ENCODE results near the gene CCDC50. TPM values are rescaled to one million over a fixed set of nuclear protein-coding genes. Genes with fewer than 3 reads are reported as not detected.

Gene CCDC50
- total RNA-seq, 1 experiment from 2014 or later, result 21.0 TPM

DNA sequence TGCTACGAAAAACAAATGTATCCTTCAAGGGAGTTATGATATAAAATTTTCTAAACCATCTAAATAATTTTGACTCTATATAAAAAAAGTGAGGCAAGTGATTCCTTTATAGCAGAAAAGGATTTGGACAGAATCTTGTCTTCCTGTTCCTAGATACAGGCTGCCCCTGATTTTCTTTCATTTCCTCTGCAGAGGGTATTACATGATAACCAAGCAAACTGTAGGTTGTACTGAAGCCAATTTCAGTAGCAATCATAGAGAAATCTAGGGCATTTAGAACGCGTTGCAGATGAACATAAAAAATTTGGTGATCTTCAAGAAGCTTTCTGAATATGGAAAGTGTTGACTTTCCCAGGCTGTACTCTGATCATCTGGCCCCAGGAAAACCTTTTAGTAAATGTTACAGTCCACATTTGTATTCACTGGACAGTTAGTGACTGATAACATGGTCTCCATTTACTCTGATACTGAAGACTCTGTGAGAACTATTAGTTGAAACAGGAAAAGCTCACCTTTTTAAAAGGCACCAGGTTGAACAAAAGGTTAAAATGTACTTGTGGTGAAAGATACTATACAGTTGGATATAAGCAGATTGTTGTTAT is 10.2 kb downstream of the CCDC50 start:
- H3K79me1 ChIP-seq (ENCODE audit: insufficient read depth, low read depth, low read length, poor library complexity, severe bottlenecking), result no peaks in the 10 kb centered on the region
- H3K36me3 Mint-ChIP-seq (ENCODE audit: insufficient read depth in 1 of 3, low read depth in 3 of 3), result no peaks in the 10 kb centered on the region
- H2BK120ac ChIP-seq (ENCODE audit: low read depth, low read length, poor library complexity, severe bottlenecking), result no peak overlapping the region
- no peak overlapping the region for H3K18ac ChIP-seq (ENCODE audit: insufficient read length, low read depth, low read length)
- no peaks in the 10 kb centered on the region for H3K4me1 ChIP-seq (ENCODE audit: insufficient read depth, low read length)
- H3T11ph ChIP-seq (ENCODE audit: low read length), result no peak overlapping the region
- no peak overlapping the region for H4K8ac ChIP-seq (replicated peaks; ENCODE audit: insufficient read length, low read depth, low read length)
- TF ChIP-seq, protein P1, sequence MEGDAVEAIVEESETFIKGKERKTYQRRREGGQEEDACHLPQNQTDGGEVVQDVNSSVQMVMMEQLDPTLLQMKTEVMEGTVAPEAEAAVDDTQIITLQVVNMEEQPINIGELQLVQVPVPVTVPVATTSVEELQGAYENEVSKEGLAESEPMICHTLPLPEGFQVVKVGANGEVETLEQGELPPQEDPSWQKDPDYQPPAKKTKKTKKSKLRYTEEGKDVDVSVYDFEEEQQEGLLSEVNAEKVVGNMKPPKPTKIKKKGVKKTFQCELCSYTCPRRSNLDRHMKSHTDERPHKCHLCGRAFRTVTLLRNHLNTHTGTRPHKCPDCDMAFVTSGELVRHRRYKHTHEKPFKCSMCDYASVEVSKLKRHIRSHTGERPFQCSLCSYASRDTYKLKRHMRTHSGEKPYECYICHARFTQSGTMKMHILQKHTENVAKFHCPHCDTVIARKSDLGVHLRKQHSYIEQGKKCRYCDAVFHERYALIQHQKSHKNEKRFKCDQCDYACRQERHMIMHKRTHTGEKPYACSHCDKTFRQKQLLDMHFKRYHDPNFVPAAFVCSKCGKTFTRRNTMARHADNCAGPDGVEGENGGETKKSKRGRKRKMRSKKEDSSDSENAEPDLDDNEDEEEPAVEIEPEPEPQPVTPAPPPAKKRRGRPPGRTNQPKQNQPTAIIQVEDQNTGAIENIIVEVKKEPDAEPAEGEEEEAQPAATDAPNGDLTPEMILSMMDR (conservative IDR thresholded peaks at IDR 0.05), result no peak
- H2AK5ac ChIP-seq (ENCODE audit: insufficient read length, low read length), result no peak overlapping the region
- H3K4ac ChIP-seq (ENCODE audit: low read depth, low read length), result no peak overlapping the region
- no peaks in the 10 kb centered on the region for H4K20me1 ChIP-seq (ENCODE audit: control insufficient read depth, insufficient read depth, insufficient read length)
- H3K4me2 ChIP-seq (ENCODE audit: insufficient read depth, insufficient read length, low read length), result no peak overlapping the region
- no peak overlapping the region for H3K27ac ChIP-seq (ENCODE audit: insufficient read length, low read depth, low read length)
- no peak overlapping the region for H3K14ac ChIP-seq (ENCODE audit: insufficient read depth, low read length)
- no CpG with 5 or more reads among the region's 3 CpGs for WGBS (ENCODE audit: extremely low coverage, insufficient read length, low lambda C conversion rate)
- H3K4me3 Mint-ChIP-seq, result no peak overlapping the region
- DNase-seq, result no peak
- H2BK15ac ChIP-seq (ENCODE audit: low read depth, low read length), result no peak overlapping the region
- H3K9me3 Mint-ChIP-seq, result no peaks in the 10 kb centered on the region
- H3K27me3 Mint-ChIP-seq (ENCODE audit: low read depth), result no peaks in the 10 kb centered on the region
- no peaks in the 10 kb centered on the region for H3K79me2 ChIP-seq (ENCODE audit: insufficient read depth, low read length)
- H3K27me3 ChIP-seq (ENCODE audit: insufficient read depth, low read length), result no peaks in the 10 kb centered on the region
- no peak overlapping the region for H2AFZ ChIP-seq (ENCODE audit: low read length)
- no peak overlapping the region for H4K91ac ChIP-seq (ENCODE audit: insufficient read length, low read depth, low read length)
- H3K23ac ChIP-seq (ENCODE audit: insufficient read length, low read depth, low read length), result no peak overlapping the region
- no peak overlapping the region for H2BK20ac ChIP-seq (ENCODE audit: low read depth, low read length, poor library complexity, severe bottlenecking)
- peaks cover 8 to 9% of the 10 kb centered on the region in 2 experiments; a peak in 3 of 4 replicates for H3K4me1 Mint-ChIP-seq
- no peak overlapping the region for H3K27ac Mint-ChIP-seq
- no peaks in the 10 kb centered on the region for H3K23me2 ChIP-seq (ENCODE audit: insufficient read length, low read depth, low read length, poor library complexity, severe bottlenecking)
- no peak overlapping the region for H3K9ac ChIP-seq (ENCODE audit: extremely low read depth, insufficient read length, low read length)
- H3K56ac ChIP-seq (ENCODE audit: insufficient read length, low read depth, low read length), result no peak overlapping the region
- H2BK5ac ChIP-seq (ENCODE audit: insufficient read length, low read length), result no peak overlapping the region
- no peak overlapping the region for H2BK12ac ChIP-seq (ENCODE audit: insufficient read length, low read depth, low read length)
- no peaks in the 10 kb centered on the region for H3K9me3 ChIP-seq (ENCODE audit: control insufficient read depth, low read depth, low read length)
- no peak overlapping the region for H4K5ac ChIP-seq (ENCODE audit: insufficient read length, low read depth, low read length)

All from H9 (cell line).